Body of pancreas (tissue), 4 donors: ENCODE data around the gene PDE4D. TPM values are rescaled to one million over a fixed set of nuclear protein-coding genes. Genes with fewer than 3 reads are reported as not detected.

ENCODE experiments used
- ATAC-seq: fragments of 150-250 bp; one replicate; pipeline ENCODE4 v1.9.1; 2016
- DNase-seq, 4 donors: peaks; one replicate each; pipeline ENCODE4 v3.0.0-alpha.2; 2019
- H3K27ac ChIP-seq, 4 donors: fragments of 200-600 bp; sonication (generic); 1 replicate in 3 of 4; 2 replicates in 1 of 4; pipeline versions ENCODE4 v1.5.1 to v1.6.1; 2016 to 2019; ENCODE audit warnings: mild to moderate bottlenecking in 1 of 4, mixed read lengths in 1 of 4, moderate library complexity in 1 of 4
- H3K27me3 ChIP-seq, 2 donors: fragments of 200-600 bp; sonication (generic); one replicate each; pipeline ENCODE4 v1.6.0; 2016; ENCODE audit warnings: mild to moderate bottlenecking in 1 of 2
- H3K36me3 ChIP-seq, 2 donors: fragments of 200-600 bp; sonication (generic); replicated peaks in 1 of 2; 2 replicates each; pipeline ENCODE4 v1.5.1; 2016; ENCODE audit warnings: low read depth in 2 of 2; ENCODE audit not compliant: insufficient read depth in 1 of 2
- H3K4me1 ChIP-seq: fragments of 200-600 bp; sonication (generic); one replicate; pipeline ENCODE4 v1.6.0; 2016
- H3K4me3 ChIP-seq, 2 donors: fragments of 200-600 bp; sonication (generic); 1 replicate in 1 of 2; 2 replicates in 1 of 2; pipeline ENCODE4 v1.5.1; 2016 to 2019
- H3K9me3 ChIP-seq, 3 donors: fragments of 200-600 bp; sonication (generic); 1 replicate in 2 of 3; 2 replicates in 1 of 3; pipeline ENCODE4 v1.5.1; 2016
- CTCF ChIP-seq, 7 experiments: fragments of 450-650 bp in 4 of 7; fragments of 200-600 bp in 3 of 7; sonication (generic) in 3 of 7; IDR thresholded peaks; one replicate each; pipeline ENCODE4 v1.5.1; 2016 to 2019; ENCODE audit warnings: antibody characterized with exemption in 7 of 7
- POLR2A ChIP-seq, 3 donors: fragments of 450-650 bp; IDR thresholded peaks; one replicate each; pipeline ENCODE4 v1.6.1; 2016; ENCODE audit warnings: antibody characterized with exemption in 3 of 3, mild to moderate bottlenecking in 2 of 3
- WGBS, 2 donors: methylation state at CpG; one replicate each; pipeline ENCODE4 v1.1.5; 2017; 5-methylcytosine and 5-hydroxymethylcytosine counted together
- intact Hi-C: fragments of 100-400 bp; cut with DNase I; formaldehyde crosslinking; loops from one replicate; pipeline ENCODE4 v1.15.1; 2023
- total RNA-seq, 2 donors: library from RNA; depleted of rRNA; stranded (reverse); fragments of >200 nt; gene quantifications; one replicate each; pipeline ENCODE4 v1.1.0, GENCODE V29; 2016

PDE4D gene
- total RNA-seq, 2 donors from 2014 or later, result 8.6 to 9.2 TPM

- ATAC-seq (peak; percentile 38), DNase-seq (no peak)
- no peak overlapping the region for H3K4me3 ChIP-seq
- intact Hi-C loops, result no loop called here
- TF ChIP-seq CTCF (IDR thresholded peaks at IDR 0.05) (no peak), POLR2A (IDR thresholded peaks at IDR 0.05) (no peak)
- H3K36me3 ChIP-seq, result no peaks in the 10 kb centered on the region
- H3K27ac ChIP-seq, result no peak overlapping the region
- 17 to 18% methylated on average over 2 of the region's 2 CpGs for WGBS, 2 donors
- H3K4me1 ChIP-seq, result peaks cover 32% of the 10 kb centered on the region
- H3K27me3 ChIP-seq, result no peaks in the 10 kb centered on the region
- no peaks in the 10 kb centered on the region for H3K9me3 ChIP-seq
Observed at GRCh38 chr5:59485629-59486439, 407.7 kb downstream of the PDE4D start.

- 56 to 73% methylated on average over 2 of the region's 2 CpGs for WGBS, 2 donors
- ATAC-seq, result no peak
- TF ChIP-seq CTCF (IDR thresholded peaks at IDR 0.05) (no peak), POLR2A (IDR thresholded peaks at IDR 0.05) (no peak)
- Histone ChIP-seq H3K27me3 (no peaks in the 10 kb centered on the region), H3K36me3 (no peaks in the 10 kb centered on the region), H3K4me1 (peaks cover 32% of the 10 kb centered on the region), H3K27ac (no peak overlapping the region), H3K9me3 (no peaks in the 10 kb centered on the region), H3K4me3 (no peak overlapping the region)
- no peak for DNase-seq
- intact Hi-C loops, result no loop called here
Observed at GRCh38 chr5:59485107-59485506, 408.4 kb downstream of the PDE4D start.

- H3K27ac ChIP-seq, result no peak overlapping the region
- 68 to 86% methylated on average over 2 of the region's 2 CpGs for WGBS, 2 donors
- no peaks in the 10 kb centered on the region for H3K36me3 ChIP-seq
- intact Hi-C loops, result no loop called here
- TF ChIP-seq CTCF (IDR thresholded peaks at IDR 0.05) (no peak), POLR2A (IDR thresholded peaks at IDR 0.05) (no peak)
- ATAC-seq (no peak), DNase-seq (no peak)
- peaks cover 32% of the 10 kb centered on the region for H3K4me1 ChIP-seq
- no peak overlapping the region for H3K4me3 ChIP-seq
- no peaks in the 10 kb centered on the region for H3K9me3 ChIP-seq
- no peaks in the 10 kb centered on the region for H3K27me3 ChIP-seq
Observed at GRCh38 chr5:59484618-59485017, 408.9 kb downstream of the PDE4D start.

GRCh38 chr5:59483971-59484472 lies 409.5 kb downstream of the PDE4D start:
- intact Hi-C loops, result no loop called here
- H3K4me1 ChIP-seq, result peaks cover 28% of the 10 kb centered on the region
- no peaks in the 10 kb centered on the region for H3K9me3 ChIP-seq
- no peak overlapping the region for H3K27ac ChIP-seq
- DNase-seq (no peak), ATAC-seq (peak; percentile 56)
- no peaks in the 10 kb centered on the region for H3K36me3 ChIP-seq
- no peak overlapping the region for H3K4me3 ChIP-seq
- H3K27me3 ChIP-seq, result no peaks in the 10 kb centered on the region
- TF ChIP-seq POLR2A (IDR thresholded peaks at IDR 0.05), result no peak
- TF ChIP-seq CTCF (IDR thresholded peaks at IDR 0.05), result no peak

- Histone ChIP-seq H3K27ac (no peak overlapping the region), H3K27me3 (no peaks in the 10 kb centered on the region), H3K36me3 (no peaks in the 10 kb centered on the region), H3K4me3 (no peak overlapping the region), H3K9me3 (no peaks in the 10 kb centered on the region), H3K4me1 (no peaks in the 10 kb centered on the region)
- intact Hi-C loops, result no loop called here
- TF ChIP-seq CTCF (IDR thresholded peaks at IDR 0.05) (no peak), POLR2A (IDR thresholded peaks at IDR 0.05) (no peak)
- no peak for ATAC-seq
- 58 to 61% methylated on average over 2 of the region's 2 CpGs for WGBS, 2 donors
- no peak for DNase-seq
Observed at GRCh38 chr5:59479086-59479485, 414.4 kb downstream of the PDE4D start.
